Coronary artery (tissue), 2 donors: ENCODE data around the gene IRX4.

Source experiments
- DNase-seq: peaks from one replicate; pipeline ENCODE4 v3.0.0-alpha.2; 2017; ENCODE audit warnings: low spot score
- H3K27ac ChIP-seq, 2 donors: fragments of 200-600 bp; sonication (generic); one replicate each; pipeline ENCODE4 v1.5.1; 2016 to 2019
- H3K4me3 ChIP-seq: fragments of 200-600 bp; sonication (generic); 2 replicates; pipeline ENCODE4 v1.5.1; 2016; ENCODE audit warnings: mild to moderate bottlenecking, moderate library complexity
- TF ChIP-seq, protein P1 (sequence below): fragments of 200-600 bp; sonication (generic); IDR thresholded peaks from one replicate; pipeline ENCODE4 v1.5.1; 2019; ENCODE audit warnings: antibody characterized with exemption

IRX4 gene

DNA sequence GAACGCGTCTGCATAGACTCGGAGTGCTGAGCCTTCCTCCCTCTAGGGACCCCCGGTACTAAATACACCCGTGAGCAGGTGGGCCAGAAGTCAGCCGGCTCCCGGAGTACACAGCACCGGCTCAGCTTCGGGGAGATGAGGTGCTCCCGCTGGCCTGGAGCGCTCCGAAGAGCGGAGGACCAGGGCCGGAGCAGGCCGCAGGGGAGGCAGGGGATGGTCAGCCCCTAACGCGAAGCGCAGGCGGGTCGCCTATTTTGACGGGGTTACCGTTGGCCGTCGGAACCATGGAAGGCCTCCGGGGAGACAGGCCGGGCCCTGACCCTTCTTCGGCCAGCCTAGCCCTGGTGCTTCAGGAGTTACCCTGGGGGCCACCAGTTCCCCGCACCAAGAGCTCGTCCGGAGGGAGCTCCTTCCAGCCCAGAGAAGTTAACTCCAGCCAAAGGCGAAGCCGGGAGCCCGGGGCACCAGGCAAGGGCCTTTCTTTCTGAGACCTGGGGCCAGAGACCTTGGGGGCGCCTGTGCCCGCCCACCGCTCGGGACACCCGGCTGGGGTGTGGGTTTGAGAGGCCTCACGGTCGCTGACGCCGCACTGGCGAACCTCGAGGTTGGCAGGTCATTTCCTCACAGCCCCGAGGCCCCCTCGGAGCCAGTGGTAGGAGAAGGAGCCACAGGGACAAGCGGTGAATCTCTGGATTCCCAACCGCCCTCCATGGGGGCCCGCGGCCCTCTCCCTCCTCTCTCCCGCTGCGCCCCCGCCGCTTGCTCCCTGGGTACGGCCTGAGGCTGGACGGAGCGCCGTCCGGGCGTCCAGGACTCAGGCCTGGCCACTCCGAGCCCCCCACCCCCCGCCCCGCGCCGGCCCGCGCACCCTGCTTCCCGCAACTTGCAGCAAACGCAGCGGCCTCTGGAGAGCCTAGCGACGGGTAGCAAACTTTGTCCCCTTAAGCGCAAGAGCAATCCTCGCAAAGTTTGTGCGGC, 3.4 kb upstream of the IRX4 start:
- H3K4me3 ChIP-seq, result no peak overlapping the region
- H3K27ac ChIP-seq, result no peak overlapping the region
- no peak for DNase-seq
- TF ChIP-seq, protein P1, sequence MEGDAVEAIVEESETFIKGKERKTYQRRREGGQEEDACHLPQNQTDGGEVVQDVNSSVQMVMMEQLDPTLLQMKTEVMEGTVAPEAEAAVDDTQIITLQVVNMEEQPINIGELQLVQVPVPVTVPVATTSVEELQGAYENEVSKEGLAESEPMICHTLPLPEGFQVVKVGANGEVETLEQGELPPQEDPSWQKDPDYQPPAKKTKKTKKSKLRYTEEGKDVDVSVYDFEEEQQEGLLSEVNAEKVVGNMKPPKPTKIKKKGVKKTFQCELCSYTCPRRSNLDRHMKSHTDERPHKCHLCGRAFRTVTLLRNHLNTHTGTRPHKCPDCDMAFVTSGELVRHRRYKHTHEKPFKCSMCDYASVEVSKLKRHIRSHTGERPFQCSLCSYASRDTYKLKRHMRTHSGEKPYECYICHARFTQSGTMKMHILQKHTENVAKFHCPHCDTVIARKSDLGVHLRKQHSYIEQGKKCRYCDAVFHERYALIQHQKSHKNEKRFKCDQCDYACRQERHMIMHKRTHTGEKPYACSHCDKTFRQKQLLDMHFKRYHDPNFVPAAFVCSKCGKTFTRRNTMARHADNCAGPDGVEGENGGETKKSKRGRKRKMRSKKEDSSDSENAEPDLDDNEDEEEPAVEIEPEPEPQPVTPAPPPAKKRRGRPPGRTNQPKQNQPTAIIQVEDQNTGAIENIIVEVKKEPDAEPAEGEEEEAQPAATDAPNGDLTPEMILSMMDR, result no peak

DNA sequence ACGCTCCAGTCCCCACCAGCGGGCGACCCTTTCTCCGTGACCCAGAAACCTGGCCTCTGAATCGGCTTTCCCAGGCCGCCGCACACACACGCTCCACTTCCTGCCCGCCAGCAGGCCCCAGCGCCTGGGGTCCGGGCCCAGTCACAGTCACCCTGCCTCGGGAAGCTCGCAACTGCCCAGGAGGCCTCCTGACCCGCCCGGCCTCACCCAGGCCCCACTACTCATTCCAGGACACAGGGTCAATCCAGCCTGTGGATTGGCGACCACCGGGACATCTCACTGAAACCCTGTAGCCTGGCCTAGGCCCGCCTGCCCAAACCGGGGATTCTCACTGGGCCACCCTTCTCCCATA, 2.7 kb upstream of the IRX4 start:
- Histone ChIP-seq H3K27ac (no peak overlapping the region), H3K4me3 (no peak overlapping the region)
- no peak for DNase-seq
- TF ChIP-seq, protein P1, result no peak

DNA sequence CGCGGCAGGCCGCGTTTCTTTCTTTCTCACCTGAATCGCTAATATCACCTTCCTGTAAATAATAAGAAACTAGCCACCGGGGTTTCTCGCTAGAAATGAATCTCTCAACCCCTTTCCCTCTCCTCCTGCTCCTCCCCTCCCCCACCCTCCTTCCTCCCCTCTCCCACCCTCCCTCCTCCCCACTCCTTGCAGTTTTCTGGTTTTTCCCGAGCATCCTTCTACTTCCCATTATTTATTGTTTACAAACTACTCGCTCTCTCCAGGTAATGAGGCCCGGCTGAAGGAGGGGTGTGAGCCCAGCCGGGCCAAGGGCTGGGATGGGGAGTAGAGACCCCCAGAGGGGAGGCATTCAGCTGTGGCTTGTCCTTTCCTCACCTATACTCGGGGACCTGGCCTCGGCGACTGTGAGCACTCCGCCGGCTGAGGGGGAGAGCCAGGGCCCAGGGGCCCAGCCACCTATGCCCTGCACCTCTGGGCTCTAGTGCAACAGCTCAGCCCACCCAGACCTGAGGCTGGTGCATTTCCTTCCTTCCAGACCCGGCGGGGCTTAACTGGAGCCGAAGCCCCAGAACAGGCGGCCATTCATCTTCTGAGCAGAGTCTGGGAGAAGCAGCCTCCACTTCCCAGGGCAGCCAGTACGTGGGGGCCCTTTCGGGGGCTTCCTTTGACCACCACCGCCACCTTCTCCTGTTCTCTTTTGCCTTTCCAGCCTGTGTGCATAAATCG, 2.1 kb upstream of the IRX4 start:
- no peak for DNase-seq
- TF ChIP-seq, protein P1, result no peak
- no peak overlapping the region for H3K27ac ChIP-seq
- H3K4me3 ChIP-seq, result no peak overlapping the region

DNA sequence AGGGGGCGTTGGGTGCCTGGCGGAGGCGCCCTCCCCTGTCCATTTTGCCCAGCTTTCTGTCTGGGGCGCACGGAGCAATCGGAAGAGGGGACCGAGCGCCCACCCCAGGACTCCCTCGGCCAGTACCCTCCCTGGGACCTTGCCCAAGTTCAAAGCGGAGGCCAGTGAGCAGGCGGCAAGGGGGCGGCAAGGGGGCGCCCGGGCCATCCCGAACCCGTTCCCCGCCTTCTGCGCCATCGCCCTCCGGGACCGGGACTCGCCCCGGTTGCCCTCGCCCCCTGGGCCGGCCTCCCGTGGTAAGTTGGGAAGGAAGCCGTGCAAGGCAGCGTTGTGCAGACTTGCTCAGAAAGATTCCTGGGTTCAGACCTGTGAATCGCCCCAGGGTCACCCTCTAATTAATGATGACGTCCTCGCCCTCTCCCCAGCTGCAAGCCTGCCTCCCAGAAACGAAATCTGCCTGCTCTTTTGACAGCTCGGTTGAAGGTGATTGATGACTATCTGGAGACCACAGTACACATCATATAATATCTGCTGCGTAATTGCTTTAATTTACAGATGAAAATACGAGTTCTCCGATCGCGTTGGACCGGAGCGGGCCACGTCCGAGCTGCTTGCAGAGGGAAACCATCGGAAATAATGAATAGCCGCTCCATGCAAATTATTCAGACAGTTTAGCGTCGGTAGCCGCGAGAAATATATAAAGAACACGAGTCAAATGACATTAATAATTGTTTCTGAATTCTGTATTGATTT, 1.4 kb upstream of the IRX4 start:
- Histone ChIP-seq H3K27ac (no peak overlapping the region), H3K4me3 (peak overlapping the region; percentile 51)
- TF ChIP-seq, protein P1, result no peak
- no peak for DNase-seq

DNA sequence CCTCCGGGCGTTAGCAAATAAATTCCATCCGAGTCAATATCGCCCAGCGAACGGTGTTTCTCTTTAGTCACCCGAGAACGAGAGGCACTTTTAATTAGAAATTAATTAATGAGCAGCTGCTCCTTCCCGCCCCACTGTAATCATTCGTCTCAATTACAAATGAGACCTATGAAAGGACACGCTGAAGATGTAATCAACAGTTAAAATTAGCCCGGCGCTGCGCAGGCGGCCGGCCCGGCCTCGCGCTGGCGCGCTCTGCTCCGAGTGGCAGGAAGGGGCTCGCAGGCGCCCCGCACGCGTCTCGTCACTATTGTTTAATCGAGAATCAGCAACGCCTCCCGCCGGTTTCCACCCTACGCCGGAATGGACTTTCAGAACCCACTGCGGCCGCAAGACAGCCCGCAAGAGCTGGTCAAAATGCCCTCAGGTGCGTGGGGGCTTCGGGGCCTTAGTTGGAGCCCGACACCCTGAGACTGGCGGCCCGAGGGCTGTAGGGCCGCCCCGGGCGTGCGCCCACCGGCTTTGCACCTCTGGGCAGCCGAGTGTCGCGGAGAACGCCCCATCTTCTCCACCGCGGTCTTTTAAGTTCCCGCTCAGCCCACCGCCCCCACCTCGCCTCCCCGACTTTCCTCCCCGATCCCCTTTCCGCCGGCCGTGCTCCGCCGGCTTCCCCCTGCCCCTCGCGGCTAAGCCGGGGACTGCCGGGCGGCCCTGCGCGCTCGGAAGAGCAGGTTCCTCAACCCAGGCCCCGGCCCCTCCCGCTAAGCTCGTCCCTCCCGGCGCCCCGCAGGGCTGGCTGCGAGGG, 597 bp upstream of the IRX4 start:
- no peak for DNase-seq
- Histone ChIP-seq H3K27ac (no peak overlapping the region), H3K4me3 (peak overlapping the region; percentile 51)
- TF ChIP-seq, protein P1, result no peak

DNA sequence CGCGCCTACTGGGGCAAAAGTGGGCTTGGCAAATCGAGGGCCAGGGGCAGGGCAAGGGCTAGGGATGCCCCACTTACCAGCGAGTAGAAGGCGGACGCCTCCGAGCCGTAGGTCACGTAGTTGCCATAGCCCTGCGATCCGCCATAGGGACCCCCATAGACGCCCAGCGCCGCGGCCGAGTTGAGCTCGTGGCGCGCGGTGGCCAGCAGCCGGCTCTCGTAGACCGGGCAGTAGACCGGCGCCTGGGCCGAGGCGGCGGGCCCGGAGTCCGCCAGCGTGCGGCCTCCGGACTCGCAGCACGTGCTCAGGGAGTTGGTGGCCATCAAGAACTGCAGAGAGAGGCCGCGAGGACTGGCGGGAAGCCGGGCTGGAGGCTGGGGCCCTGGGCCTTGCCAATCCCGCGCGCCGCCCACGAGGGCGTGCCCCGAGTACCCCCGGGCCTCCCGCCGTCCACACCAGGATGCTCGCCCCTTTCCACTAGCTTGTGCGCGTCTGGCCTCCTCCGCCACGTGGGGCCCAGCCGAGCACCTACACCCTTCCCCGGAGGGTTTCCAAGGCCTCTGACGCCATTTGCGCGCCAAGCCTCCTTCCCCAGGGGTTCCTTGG, 891 bp downstream of the IRX4 start:
- DNase-seq, result no peak
- TF ChIP-seq, protein P1, result no peak
- Histone ChIP-seq H3K4me3 (peak overlapping the region; percentile 51), H3K27ac (no peak overlapping the region)
